GM12878 (cell line): ENCODE measurements around the gene PRSS27. TPM values are rescaled to one million over a fixed set of nuclear protein-coding genes. Genes with fewer than 3 reads are reported as not detected.

Experiments
- CBX5 ChIP-seq: sonication (generic); IDR thresholded peaks from 2 replicates; pipeline ENCODE4 v1.6.1; 2016; ENCODE audit warnings: low read depth, moderate library complexity, mild to moderate bottlenecking, inconsistent platforms
- EED ChIP-seq: sonication (generic); IDR thresholded peaks from 2 replicates; pipeline ENCODE4 v1.6.1; 2016; ENCODE audit warnings: antibody characterized with exemption, low read depth
- FOXM1 ChIP-seq: IDR thresholded peaks from 2 replicates; pipeline ENCODE4 v1.6.1; 2012; ENCODE audit warnings: low read depth, mild to moderate bottlenecking, inconsistent platforms, low read length, moderate library complexity
- IKZF2 ChIP-seq, 2 experiments: fragments of 450-650 bp; IDR thresholded peaks; 2 replicates each; pipeline ENCODE4 v1.6.1; 2017; ENCODE audit warnings: mild to moderate bottlenecking in 2 of 2, moderate library complexity in 2 of 2
- MYB ChIP-seq: fragments of 150-350 bp; IDR thresholded peaks from 2 replicates; pipeline ENCODE4 v1.6.1; 2014; ENCODE audit warnings: mild to moderate bottlenecking, low read depth, low read length, borderline replicate concordance
- NR2C1 ChIP-seq: fragments of 450-650 bp; IDR thresholded peaks from 2 replicates; pipeline ENCODE4 v1.6.1; 2017; ENCODE audit warnings: antibody characterized with exemption, mild to moderate bottlenecking, moderate library complexity
- PML ChIP-seq: IDR thresholded peaks from 2 replicates; pipeline ENCODE4 v1.6.1; 2012; ENCODE audit warnings: low read length, inconsistent platforms
- RCOR1 ChIP-seq: conservative IDR thresholded peaks from 2 replicates; pipeline ENCODE4 v1.6.1; 2012; ENCODE audit warnings: low read depth, low read length, improper control_type of control experiment
- SIN3A ChIP-seq: IDR thresholded peaks from 2 replicates; pipeline ENCODE4 v1.6.1; 2012; ENCODE audit warnings: low read depth, low read length, improper control_type of control experiment
- SMARCA5 ChIP-seq: fragments of 450-650 bp; IDR thresholded peaks from 2 replicates; pipeline ENCODE4 v1.6.1; 2017; ENCODE audit warnings: mild to moderate bottlenecking
- SREBF1 ChIP-seq: IDR thresholded peaks from 2 replicates; pipeline ENCODE4 v1.6.1; 2012; ENCODE audit warnings: mild to moderate bottlenecking, low read length
- SUPT20H ChIP-seq: IDR thresholded peaks from 2 replicates; pipeline ENCODE4 v1.6.1; 2011; ENCODE audit warnings: low read depth, mild to moderate bottlenecking, low read length, moderate library complexity, borderline replicate concordance; ENCODE audit not compliant: control insufficient read depth
- ZNF274 ChIP-seq: IDR thresholded peaks from one replicate; pipeline ENCODE4 v1.8.0; 2011; ENCODE audit not compliant: insufficient read length, insufficient read depth
- polyA plus RNA-seq, 11 experiments: library from polyadenylated mRNA; depleted of rRNA in 4 of 11; unstranded in 6 of 11; stranded (reverse) in 5 of 11; fragments of >200 nt; fragmentation: Nextera tagmentation in 4 of 11; fragmentation: Illumina TruSeq in 1 of 11; extraction: Ambion mirVana in 4 of 11; extraction: Trizol in 1 of 11; gene quantifications; 1 replicate in 1 of 11; 2 replicates in 10 of 11; pipeline versions ENCODE4 v1.2.1 to v1.2.3, GENCODE V29; 2011 to 2016; ENCODE audit warnings: inconsistent platforms in 2 of 11, missing spikeins in 2 of 11, low read depth in 1 of 11
- total RNA-seq, 4 experiments: library from RNA; depleted of rRNA in 3 of 4; stranded (reverse); fragments of >200 nt in 3 of 4; fragmentation: Illumina TruSeq in 1 of 4; extraction: Trizol in 1 of 4; gene quantifications; 2 replicates each; pipeline versions ENCODE4 v1.2.1 to v1.2.3, GENCODE V29; 2013 to 2021
- TF ChIP-seq, protein P1 (sequence below), 3 experiments: IDR thresholded peaks in 2 of 3; conservative IDR thresholded peaks in 1 of 3; 2 replicates each; pipeline ENCODE4 v1.5.1; 2011; ENCODE audit warnings: low read depth in 3 of 3, low read length in 3 of 3, mild to moderate bottlenecking in 3 of 3, control low read depth in 2 of 3, moderate library complexity in 2 of 3, inconsistent platforms in 1 of 3, mixed read lengths in 1 of 3; ENCODE audit not compliant: control insufficient read depth in 2 of 3, insufficient read depth in 1 of 3; ENCODE audit errors: extremely low read depth in 1 of 3
- TF ChIP-seq, protein P2 (sequence below): IDR thresholded peaks from 2 replicates; pipeline ENCODE4 v1.6.1; 2012; ENCODE audit warnings: mild to moderate bottlenecking, low read depth, low read length
- TF ChIP-seq, protein P3 (sequence below): IDR thresholded peaks from 2 replicates; pipeline ENCODE4 v1.6.1; 2012; ENCODE audit warnings: low read depth, low read length, improper control_type of control experiment
- TF ChIP-seq, protein P4 (sequence below): fragments of 450-650 bp; conservative IDR thresholded peaks from 2 replicates; pipeline ENCODE4 v1.6.1; 2017; ENCODE audit warnings: mild to moderate bottlenecking, moderate library complexity

Gene PRSS27
- total and polyA plus RNA-seq, 10 of the 15 experiments (the other 5 are each of a cell fraction or from before 2014, with no cell fraction given), result 0.18 to 1.8 (median 0.51) TPM; not detected in 2

DNA sequence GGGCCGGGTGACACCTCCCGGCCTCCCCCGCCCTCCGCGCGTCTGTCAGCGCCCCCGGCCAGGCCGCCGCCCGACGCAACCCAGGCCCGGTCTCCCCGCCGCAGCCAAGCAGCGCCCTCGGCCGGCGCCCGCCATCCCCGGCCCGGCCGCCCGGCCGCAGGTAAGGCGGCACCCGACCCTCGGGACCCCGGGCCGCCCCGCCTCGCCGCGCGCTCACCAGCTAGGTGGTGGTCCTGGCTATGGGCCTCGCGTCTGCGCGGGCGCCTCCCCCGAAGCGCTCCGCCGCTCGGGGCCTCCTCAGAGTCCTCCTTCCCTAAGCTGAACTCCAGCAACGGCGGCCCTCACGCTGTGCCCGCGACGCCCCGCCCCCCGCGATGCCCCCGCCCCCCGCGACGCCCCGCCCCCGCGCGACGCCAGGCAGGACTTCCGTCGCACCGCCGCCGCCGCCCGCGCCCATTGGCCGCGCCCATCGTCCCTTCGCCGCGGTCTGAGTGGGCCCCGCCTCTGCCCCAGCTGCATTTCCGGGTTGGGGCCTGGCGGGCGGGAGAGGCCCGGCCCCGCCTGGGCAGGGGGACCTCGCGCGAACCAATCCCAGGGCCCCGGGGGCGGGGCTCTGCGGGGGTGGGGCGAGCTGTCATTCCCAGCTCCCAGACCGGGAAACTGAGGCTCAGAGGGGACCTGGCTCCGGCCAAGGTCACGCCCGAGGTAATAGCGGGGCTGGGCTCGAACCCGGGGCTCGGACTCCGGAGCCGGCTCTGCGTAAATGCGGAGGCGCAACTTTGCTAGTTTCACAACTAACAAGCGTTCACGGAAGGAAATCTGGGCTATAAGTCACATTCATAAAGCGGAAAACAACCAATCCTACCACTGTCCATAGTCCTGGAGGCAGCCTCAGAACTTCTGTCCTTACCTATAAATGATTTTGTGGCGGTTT is 46.7 kb downstream of the PRSS27 start (continued):
- TF ChIP-seq, protein P1, sequence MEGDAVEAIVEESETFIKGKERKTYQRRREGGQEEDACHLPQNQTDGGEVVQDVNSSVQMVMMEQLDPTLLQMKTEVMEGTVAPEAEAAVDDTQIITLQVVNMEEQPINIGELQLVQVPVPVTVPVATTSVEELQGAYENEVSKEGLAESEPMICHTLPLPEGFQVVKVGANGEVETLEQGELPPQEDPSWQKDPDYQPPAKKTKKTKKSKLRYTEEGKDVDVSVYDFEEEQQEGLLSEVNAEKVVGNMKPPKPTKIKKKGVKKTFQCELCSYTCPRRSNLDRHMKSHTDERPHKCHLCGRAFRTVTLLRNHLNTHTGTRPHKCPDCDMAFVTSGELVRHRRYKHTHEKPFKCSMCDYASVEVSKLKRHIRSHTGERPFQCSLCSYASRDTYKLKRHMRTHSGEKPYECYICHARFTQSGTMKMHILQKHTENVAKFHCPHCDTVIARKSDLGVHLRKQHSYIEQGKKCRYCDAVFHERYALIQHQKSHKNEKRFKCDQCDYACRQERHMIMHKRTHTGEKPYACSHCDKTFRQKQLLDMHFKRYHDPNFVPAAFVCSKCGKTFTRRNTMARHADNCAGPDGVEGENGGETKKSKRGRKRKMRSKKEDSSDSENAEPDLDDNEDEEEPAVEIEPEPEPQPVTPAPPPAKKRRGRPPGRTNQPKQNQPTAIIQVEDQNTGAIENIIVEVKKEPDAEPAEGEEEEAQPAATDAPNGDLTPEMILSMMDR (IDR thresholded peaks at IDR 0.05 in 2 of 3, conservative IDR thresholded peaks at IDR 0.05 in 1 of 3; ENCODE audit: control insufficient read depth in 2 of 3, extremely low read depth in 1 of 3, insufficient read depth in 1 of 3, low read depth in 3 of 3, low read length in 3 of 3), result no peak
- TF ChIP-seq SREBF1 (no peak), PML (no peak), SIN3A (no peak), CBX5 (no peak), RCOR1 (no peak), FOXM1 (no peak), ZNF274 (no peak), MYB (no peak), EED (no peak; the same call in 1 of the 2 replicates), SUPT20H (no peak), IKZF2 (IDR thresholded peaks at IDR 0.05) (peak; percentile 49 to 54; a peak in 3 of 4 replicates), NR2C1 (0 out of 2 replicates have a peak, but pooled peaks have one; percentile 19), SMARCA5 (peak; percentile 80)
- TF ChIP-seq, protein P2, sequence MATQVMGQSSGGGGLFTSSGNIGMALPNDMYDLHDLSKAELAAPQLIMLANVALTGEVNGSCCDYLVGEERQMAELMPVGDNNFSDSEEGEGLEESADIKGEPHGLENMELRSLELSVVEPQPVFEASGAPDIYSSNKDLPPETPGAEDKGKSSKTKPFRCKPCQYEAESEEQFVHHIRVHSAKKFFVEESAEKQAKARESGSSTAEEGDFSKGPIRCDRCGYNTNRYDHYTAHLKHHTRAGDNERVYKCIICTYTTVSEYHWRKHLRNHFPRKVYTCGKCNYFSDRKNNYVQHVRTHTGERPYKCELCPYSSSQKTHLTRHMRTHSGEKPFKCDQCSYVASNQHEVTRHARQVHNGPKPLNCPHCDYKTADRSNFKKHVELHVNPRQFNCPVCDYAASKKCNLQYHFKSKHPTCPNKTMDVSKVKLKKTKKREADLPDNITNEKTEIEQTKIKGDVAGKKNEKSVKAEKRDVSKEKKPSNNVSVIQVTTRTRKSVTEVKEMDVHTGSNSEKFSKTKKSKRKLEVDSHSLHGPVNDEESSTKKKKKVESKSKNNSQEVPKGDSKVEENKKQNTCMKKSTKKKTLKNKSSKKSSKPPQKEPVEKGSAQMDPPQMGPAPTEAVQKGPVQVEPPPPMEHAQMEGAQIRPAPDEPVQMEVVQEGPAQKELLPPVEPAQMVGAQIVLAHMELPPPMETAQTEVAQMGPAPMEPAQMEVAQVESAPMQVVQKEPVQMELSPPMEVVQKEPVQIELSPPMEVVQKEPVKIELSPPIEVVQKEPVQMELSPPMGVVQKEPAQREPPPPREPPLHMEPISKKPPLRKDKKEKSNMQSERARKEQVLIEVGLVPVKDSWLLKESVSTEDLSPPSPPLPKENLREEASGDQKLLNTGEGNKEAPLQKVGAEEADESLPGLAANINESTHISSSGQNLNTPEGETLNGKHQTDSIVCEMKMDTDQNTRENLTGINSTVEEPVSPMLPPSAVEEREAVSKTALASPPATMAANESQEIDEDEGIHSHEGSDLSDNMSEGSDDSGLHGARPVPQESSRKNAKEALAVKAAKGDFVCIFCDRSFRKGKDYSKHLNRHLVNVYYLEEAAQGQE, result peak; percentile 67; the same call in 1 of the 2 replicates
- TF ChIP-seq, protein P3, sequence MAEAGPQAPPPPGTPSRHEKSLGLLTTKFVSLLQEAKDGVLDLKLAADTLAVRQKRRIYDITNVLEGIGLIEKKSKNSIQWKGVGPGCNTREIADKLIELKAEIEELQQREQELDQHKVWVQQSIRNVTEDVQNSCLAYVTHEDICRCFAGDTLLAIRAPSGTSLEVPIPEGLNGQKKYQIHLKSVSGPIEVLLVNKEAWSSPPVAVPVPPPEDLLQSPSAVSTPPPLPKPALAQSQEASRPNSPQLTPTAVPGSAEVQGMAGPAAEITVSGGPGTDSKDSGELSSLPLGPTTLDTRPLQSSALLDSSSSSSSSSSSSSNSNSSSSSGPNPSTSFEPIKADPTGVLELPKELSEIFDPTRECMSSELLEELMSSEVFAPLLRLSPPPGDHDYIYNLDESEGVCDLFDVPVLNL, result no peak
- TF ChIP-seq, protein P4, sequence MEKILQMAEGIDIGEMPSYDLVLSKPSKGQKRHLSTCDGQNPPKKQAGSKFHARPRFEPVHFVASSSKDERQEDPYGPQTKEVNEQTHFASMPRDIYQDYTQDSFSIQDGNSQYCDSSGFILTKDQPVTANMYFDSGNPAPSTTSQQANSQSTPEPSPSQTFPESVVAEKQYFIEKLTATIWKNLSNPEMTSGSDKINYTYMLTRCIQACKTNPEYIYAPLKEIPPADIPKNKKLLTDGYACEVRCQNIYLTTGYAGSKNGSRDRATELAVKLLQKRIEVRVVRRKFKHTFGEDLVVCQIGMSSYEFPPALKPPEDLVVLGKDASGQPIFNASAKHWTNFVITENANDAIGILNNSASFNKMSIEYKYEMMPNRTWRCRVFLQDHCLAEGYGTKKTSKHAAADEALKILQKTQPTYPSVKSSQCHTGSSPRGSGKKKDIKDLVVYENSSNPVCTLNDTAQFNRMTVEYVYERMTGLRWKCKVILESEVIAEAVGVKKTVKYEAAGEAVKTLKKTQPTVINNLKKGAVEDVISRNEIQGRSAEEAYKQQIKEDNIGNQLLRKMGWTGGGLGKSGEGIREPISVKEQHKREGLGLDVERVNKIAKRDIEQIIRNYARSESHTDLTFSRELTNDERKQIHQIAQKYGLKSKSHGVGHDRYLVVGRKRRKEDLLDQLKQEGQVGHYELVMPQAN, result peak; percentile 87
